CD14-positive monocyte (primary cell): ENCODE results near the gene SLC36A4. TPM values are rescaled to one million over a fixed set of nuclear protein-coding genes. Genes with fewer than 3 reads are reported as not detected.

Experiments used
- DNase-seq, 3 donors: peaks; one replicate each; pipeline ENCODE4 v3.0.0-alpha.2; 2011 to 2022
- H2AFZ ChIP-seq: 2 replicates; pipeline ENCODE4 v1.6.0; 2012; ENCODE audit warnings: mild to moderate bottlenecking, low read depth, low read length, inconsistent platforms; ENCODE audit not compliant: insufficient read depth, poor library complexity, severe bottlenecking
- H3K27ac ChIP-seq, 2 donors: 1 replicate in 1 of 2; 2 replicates in 1 of 2; pipeline ENCODE4 v1.5.1; 2012 to 2013; ENCODE audit warnings: low read length in 2 of 2, control low read depth in 1 of 2, inconsistent platforms in 1 of 2, low read depth in 1 of 2, mild to moderate bottlenecking in 1 of 2
- H3K27me3 ChIP-seq, 2 donors: one replicate each; pipeline versions ENCODE4 v1.6.0 to v1.6.1; 2011 to 2013; ENCODE audit warnings: low read length in 2 of 2; ENCODE audit not compliant: control insufficient read depth in 2 of 2, insufficient read depth in 2 of 2
- H3K36me3 ChIP-seq, 2 donors: replicated peaks in 1 of 2; 1 replicate in 1 of 2; 2 replicates in 1 of 2; pipeline versions ENCODE4 v1.5.1 to v1.6.1; 2012 to 2013; ENCODE audit warnings: low read length in 2 of 2, control low read depth in 1 of 2, inconsistent platforms in 1 of 2, mild to moderate bottlenecking in 1 of 2; ENCODE audit not compliant: insufficient read depth in 2 of 2, control insufficient read depth in 1 of 2
- H3K4me1 ChIP-seq, 2 donors: 1 replicate in 1 of 2; 2 replicates in 1 of 2; pipeline versions ENCODE4 v1.5.1 to v1.6.1; 2012 to 2013; ENCODE audit warnings: low read length in 2 of 2, control low read depth in 1 of 2, inconsistent platforms in 1 of 2, mild to moderate bottlenecking in 1 of 2, moderate library complexity in 1 of 2; ENCODE audit not compliant: insufficient read depth in 2 of 2, control insufficient read depth in 1 of 2
- H3K4me2 ChIP-seq: replicated peaks from 2 replicates; pipeline ENCODE3; 2012; ENCODE audit warnings: low read length, moderate library complexity, mild to moderate bottlenecking; ENCODE audit not compliant: poor library complexity, severe bottlenecking; ENCODE audit errors: extremely low read depth
- H3K4me3 ChIP-seq, 3 experiments: fragments of 200-600 bp in 1 of 3; sonication (generic) in 1 of 3; replicated peaks in 1 of 3; 1 replicate in 2 of 3; 2 replicates in 1 of 3; pipeline ENCODE4 v1.5.1; 2011 to 2013; ENCODE audit warnings: low read length in 3 of 3, mild to moderate bottlenecking in 3 of 3, control low read depth in 2 of 3, low read depth in 2 of 3, inconsistent platforms in 1 of 3, moderate library complexity in 1 of 3
- H3K79me2 ChIP-seq: 2 replicates; pipeline ENCODE4 v1.6.0; 2012; ENCODE audit warnings: mild to moderate bottlenecking, control low read depth, inconsistent platforms, low read length, moderate library complexity; ENCODE audit not compliant: insufficient read depth
- H3K9ac ChIP-seq: 2 replicates; pipeline ENCODE4 v1.6.0; 2017; ENCODE audit warnings: low read length, mild to moderate bottlenecking; ENCODE audit not compliant: insufficient read depth, poor library complexity, severe bottlenecking
- H3K9me3 ChIP-seq, 2 donors: replicated peaks in 1 of 2; 1 replicate in 1 of 2; 2 replicates in 1 of 2; pipeline versions ENCODE4 v1.5.1 to v1.6.1; 2012 to 2013; ENCODE audit warnings: low read length in 2 of 2, control low read depth in 1 of 2; ENCODE audit not compliant: control insufficient read depth in 1 of 2, insufficient read depth in 1 of 2
- H4K20me1 ChIP-seq: 2 replicates; pipeline ENCODE4 v1.6.0; 2012; ENCODE audit warnings: mild to moderate bottlenecking, low read length, control low read depth, moderate library complexity; ENCODE audit not compliant: insufficient read depth
- H3K27ac Mint-ChIP-seq, 7 donors: one replicate each; pipeline ENCODE4 v1.8.0; 2020; ENCODE audit warnings: mild to moderate bottlenecking in 7 of 7, mixed read lengths in 7 of 7, moderate library complexity in 6 of 7, inconsistent platforms in 2 of 7
- H3K27me3 Mint-ChIP-seq, 3 donors: one replicate each; pipeline ENCODE4 v1.8.0; 2021 to 2022; ENCODE audit warnings: low read depth in 3 of 3, mild to moderate bottlenecking in 3 of 3, mixed read lengths in 3 of 3, moderate library complexity in 3 of 3, inconsistent platforms in 1 of 3
- H3K36me3 Mint-ChIP-seq, 2 donors: one replicate each; pipeline ENCODE4 v1.8.0; 2020; ENCODE audit warnings: mixed read lengths in 2 of 2, inconsistent platforms in 1 of 2, mild to moderate bottlenecking in 1 of 2
- H3K4me1 Mint-ChIP-seq: one replicate; pipeline ENCODE4 v1.8.0; 2020; ENCODE audit warnings: mild to moderate bottlenecking, mixed read lengths
- H3K4me3 Mint-ChIP-seq, 2 donors: one replicate each; pipeline ENCODE4 v1.8.0; 2020; ENCODE audit warnings: mild to moderate bottlenecking in 2 of 2, mixed read lengths in 2 of 2, moderate library complexity in 1 of 2
- H3K9me3 Mint-ChIP-seq, 7 donors: one replicate each; pipeline ENCODE4 v1.8.0; 2020 to 2022; ENCODE audit warnings: mixed read lengths in 7 of 7, mild to moderate bottlenecking in 6 of 7, moderate library complexity in 6 of 7, inconsistent platforms in 2 of 7
- WGBS: methylation state at CpG from one replicate; pipeline ENCODE4 v1.1.5; 2013; ENCODE audit warnings: missing lambda C conversion rate; ENCODE audit not compliant: insufficient coverage; 5-methylcytosine and 5-hydroxymethylcytosine counted together
- intact Hi-C, 2 donors: fragments of 100-400 bp; cut with micrococcal nuclease; formaldehyde crosslinking; loops; one replicate each; pipeline versions ENCODE4 v1.15.0 to v1.15.1; 2023
- polyA plus RNA-seq, 3 donors: library from polyadenylated mRNA; depleted of rRNA in 1 of 3; unstranded in 2 of 3; stranded (reverse) in 1 of 3; fragments of 300-500 nt in 2 of 3; fragments of >200 nt in 1 of 3; fragmentation: Illumina TruSeq in 2 of 3; gene quantifications; 1 replicate in 2 of 3; 2 replicates in 1 of 3; pipeline ENCODE4 v1.2.3, GENCODE V29; 2012 to 2021
- TF ChIP-seq, protein P1 (sequence below): fragments of 200-600 bp; IDR thresholded peaks from one replicate; pipeline ENCODE4 v1.8.0; 2022; ENCODE audit warnings: antibody characterized with exemption, mild to moderate bottlenecking

The SLC36A4 gene
- polyA plus RNA-seq, 3 donors = 21.1 to 65.2 (median 62.0) TPM

DNA sequence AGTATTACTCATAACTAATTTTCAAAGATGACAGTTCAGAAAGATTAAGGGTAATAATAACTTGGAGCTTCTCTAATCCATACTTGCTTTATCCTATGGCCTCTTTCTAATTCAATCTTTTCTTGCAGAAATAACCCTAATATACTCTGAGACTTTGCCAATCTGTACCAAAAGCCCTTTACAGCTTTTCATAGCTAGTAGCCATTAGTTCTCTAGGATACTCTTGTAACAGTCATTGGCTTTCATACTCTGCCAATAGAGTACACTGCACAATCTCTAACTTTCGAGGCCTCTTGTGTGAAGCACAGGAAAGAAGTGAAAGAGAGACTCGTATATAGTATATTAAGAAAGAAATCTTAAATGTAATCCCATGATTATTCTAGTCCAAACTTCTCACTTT, 38.1 kb downstream of the SLC36A4 start:
- Histone ChIP-seq H3K9me3 (no peaks in the 10 kb centered on the region), H3K4me1 (no peaks in the 10 kb centered on the region), H3K9ac (no peak overlapping the region), H4K20me1 (no peaks in the 10 kb centered on the region), H3K4me2 (no peak overlapping the region), H2AFZ (no peak overlapping the region), H3K27me3 (no peaks in the 10 kb centered on the region), H3K79me2 (no peaks in the 10 kb centered on the region), H3K4me3 (no peak overlapping the region), H3K27ac (peak overlapping the region in 1 of 2 donors; percentile 32), H3K36me3 (peaks cover 53 to 88% of the 10 kb centered on the region in 2 donors)
- Mint-ChIP-seq H3K27me3 (no peaks in the 10 kb centered on the region), H3K4me3 (no peak overlapping the region), H3K36me3 (peaks cover 57 to 67% of the 10 kb centered on the region in 2 donors), H3K4me1 (no peaks in the 10 kb centered on the region), H3K9me3 (peaks cover 0 to 5% (median 0%) of the 10 kb centered on the region in 7 donors), H3K27ac (no peak overlapping the region)
- TF ChIP-seq, protein P1, sequence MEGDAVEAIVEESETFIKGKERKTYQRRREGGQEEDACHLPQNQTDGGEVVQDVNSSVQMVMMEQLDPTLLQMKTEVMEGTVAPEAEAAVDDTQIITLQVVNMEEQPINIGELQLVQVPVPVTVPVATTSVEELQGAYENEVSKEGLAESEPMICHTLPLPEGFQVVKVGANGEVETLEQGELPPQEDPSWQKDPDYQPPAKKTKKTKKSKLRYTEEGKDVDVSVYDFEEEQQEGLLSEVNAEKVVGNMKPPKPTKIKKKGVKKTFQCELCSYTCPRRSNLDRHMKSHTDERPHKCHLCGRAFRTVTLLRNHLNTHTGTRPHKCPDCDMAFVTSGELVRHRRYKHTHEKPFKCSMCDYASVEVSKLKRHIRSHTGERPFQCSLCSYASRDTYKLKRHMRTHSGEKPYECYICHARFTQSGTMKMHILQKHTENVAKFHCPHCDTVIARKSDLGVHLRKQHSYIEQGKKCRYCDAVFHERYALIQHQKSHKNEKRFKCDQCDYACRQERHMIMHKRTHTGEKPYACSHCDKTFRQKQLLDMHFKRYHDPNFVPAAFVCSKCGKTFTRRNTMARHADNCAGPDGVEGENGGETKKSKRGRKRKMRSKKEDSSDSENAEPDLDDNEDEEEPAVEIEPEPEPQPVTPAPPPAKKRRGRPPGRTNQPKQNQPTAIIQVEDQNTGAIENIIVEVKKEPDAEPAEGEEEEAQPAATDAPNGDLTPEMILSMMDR = no peak
- DNase-seq = no peak
- intact Hi-C loops = loop anchor here in 1 of 2 donors (10.0 kb wide), 1 partner anchor 65 kb away; no protein-coding TSS in a partner anchor
- no CpG with 5 or more reads among the region's 2 CpGs for WGBS

DNA sequence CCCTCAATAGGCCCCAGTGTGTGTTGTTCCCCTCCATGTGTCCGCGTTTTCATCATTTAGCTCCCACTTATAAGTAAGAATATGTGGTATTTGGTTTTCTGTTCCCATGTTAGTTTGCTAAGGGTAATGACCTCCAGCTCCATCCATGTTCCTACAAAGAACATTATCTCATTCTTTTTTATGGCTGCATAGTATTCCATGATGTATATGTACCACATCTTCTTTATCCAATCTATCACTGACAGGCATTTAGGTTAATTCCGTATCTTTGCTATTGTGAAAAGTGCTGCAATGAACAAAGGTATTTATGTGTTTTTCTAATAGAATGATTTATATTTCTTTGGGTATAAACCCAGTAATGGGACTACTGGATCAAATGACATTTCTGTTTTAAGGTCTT, 42.1 kb downstream of the SLC36A4 start:
- no peak for DNase-seq
- H3K4me3 ChIP-seq = no peak overlapping the region
- no CpG with 5 or more reads among the region's 3 CpGs for WGBS
- no peak overlapping the region for H3K27ac ChIP-seq
- H3K79me2 ChIP-seq = no peaks in the 10 kb centered on the region
- intact Hi-C loops = no loop called here
- H3K9ac ChIP-seq = no peak overlapping the region
- peaks cover 0 to 5% (median 0%) of the 10 kb centered on the region in 7 donors for H3K9me3 Mint-ChIP-seq
- TF ChIP-seq, protein P1 = no peak
- no peaks in the 10 kb centered on the region for H3K27me3 ChIP-seq
- H3K27me3 Mint-ChIP-seq = no peaks in the 10 kb centered on the region
- peaks cover 40 to 41% of the 10 kb centered on the region in 2 donors for H3K36me3 Mint-ChIP-seq
- no peak overlapping the region for H3K4me2 ChIP-seq
- no peak overlapping the region for H3K4me3 Mint-ChIP-seq
- H4K20me1 ChIP-seq = no peaks in the 10 kb centered on the region
- peaks cover 40 to 81% of the 10 kb centered on the region in 2 donors for H3K36me3 ChIP-seq
- peak overlapping the region in 2 of 7 donors; percentile 8 to 50 for H3K27ac Mint-ChIP-seq
- H2AFZ ChIP-seq = no peak overlapping the region
- no peaks in the 10 kb centered on the region for H3K4me1 Mint-ChIP-seq
- H3K9me3 ChIP-seq = no peaks in the 10 kb centered on the region
- H3K4me1 ChIP-seq = no peaks in the 10 kb centered on the region
